Psoas muscle (tissue), 8 donors: ENCODE results near the gene PAX5. TPM values are rescaled to one million over a fixed set of nuclear protein-coding genes. Genes with fewer than 3 reads are reported as not detected.

ENCODE experiments used
- ATAC-seq, 4 donors: fragments of 200-7000 bp; cut with Tn5 transposase; one replicate each; pipeline ENCODE4 v1.9.1; 2020; ENCODE audit warnings: moderate library complexity in 3 of 4, mild to moderate bottlenecking in 2 of 4
- DNase-seq, 2 donors: peaks; one replicate each; pipeline ENCODE4 v3.0.0-alpha.2; 2020
- H3K27ac ChIP-seq: fragments of 200-600 bp; one replicate; pipeline ENCODE4 v1.8.0; 2022
- H3K27me3 ChIP-seq, 3 donors: fragments of 200-600 bp in 1 of 3; one replicate each; pipeline versions ENCODE4 v1.6.1 to v1.8.0; 2013 to 2022; ENCODE audit warnings: low read length in 2 of 3, mild to moderate bottlenecking in 2 of 3, moderate library complexity in 1 of 3; ENCODE audit not compliant: insufficient read depth in 3 of 3
- H3K36me3 ChIP-seq, 2 donors: fragments of 200-600 bp in 1 of 2; one replicate each; pipeline versions ENCODE4 v1.6.1 to v1.8.0; 2013 to 2022; ENCODE audit warnings: low read depth in 1 of 2, mild to moderate bottlenecking in 1 of 2, moderate library complexity in 1 of 2; ENCODE audit not compliant: insufficient read depth in 1 of 2
- H3K4me1 ChIP-seq: fragments of 200-600 bp; one replicate; pipeline ENCODE4 v1.8.0; 2022
- H3K4me3 ChIP-seq: fragments of 200-600 bp; one replicate; pipeline ENCODE4 v1.8.0; 2022; ENCODE audit warnings: mild to moderate bottlenecking
- H3K9me3 ChIP-seq: fragments of 200-600 bp; one replicate; pipeline ENCODE4 v1.8.0; 2022
- WGBS, 3 donors: extraction: QIAGEN DNeasy Blood & Tissue Kit; methylation state at CpG; one replicate each; pipeline versions ENCODE4 v1.1.6 to v1.1.7; 2013; 5-methylcytosine and 5-hydroxymethylcytosine counted together
- intact Hi-C, 2 donors: fragments of 100-400 bp; cut with DNase I; formaldehyde crosslinking; loops; one replicate each; pipeline versions ENCODE4 v1.11.0 to v1.14.2; 2022
- polyA plus RNA-seq, 3 donors: library from polyadenylated mRNA; stranded (reverse); fragments of 200-250 nt; gene quantifications; one replicate each; pipeline ENCODE4 v1.2.3, GENCODE V29; 2013
- total RNA-seq, 4 donors: library from RNA; stranded (reverse); fragmentation: NEBNext Ultra II Directional in 2 of 4; extraction: Animal tissue kit (Norgen Biotek cat#: 25700) in 2 of 4; gene quantifications; one replicate each; pipeline versions ENCODE4 v1.2.1 to v1.2.4, GENCODE V29; 2021 to 2023
- TF ChIP-seq, protein P1 (sequence below): fragments of 200-600 bp; IDR thresholded peaks from one replicate; pipeline ENCODE4 v1.8.0; 2022; ENCODE audit warnings: antibody characterized with exemption
- donor health status: healthy with polysubstance abuse.
- donor health status: DM: no; HTN: no; CAD: no; lungs with moderate emphysema.
- donor health status: Bipolar disorder and iron deficiency.
- donor health status: healthy.
- donor health status: DM: yes; HTN: yes; CAD: no.
- donor health status: DM: no; HTN: no; CAD: no.
- donor health status: DM: no; HTN: no; CAD: no.
- donor health status: DM: yes; HTN: yes; CAD: no.

The PAX5 gene
- total and polyA plus RNA-seq, 7 donors, result under 0.01 to 0.50 (median 0.06) TPM; not detected in 3

DNA sequence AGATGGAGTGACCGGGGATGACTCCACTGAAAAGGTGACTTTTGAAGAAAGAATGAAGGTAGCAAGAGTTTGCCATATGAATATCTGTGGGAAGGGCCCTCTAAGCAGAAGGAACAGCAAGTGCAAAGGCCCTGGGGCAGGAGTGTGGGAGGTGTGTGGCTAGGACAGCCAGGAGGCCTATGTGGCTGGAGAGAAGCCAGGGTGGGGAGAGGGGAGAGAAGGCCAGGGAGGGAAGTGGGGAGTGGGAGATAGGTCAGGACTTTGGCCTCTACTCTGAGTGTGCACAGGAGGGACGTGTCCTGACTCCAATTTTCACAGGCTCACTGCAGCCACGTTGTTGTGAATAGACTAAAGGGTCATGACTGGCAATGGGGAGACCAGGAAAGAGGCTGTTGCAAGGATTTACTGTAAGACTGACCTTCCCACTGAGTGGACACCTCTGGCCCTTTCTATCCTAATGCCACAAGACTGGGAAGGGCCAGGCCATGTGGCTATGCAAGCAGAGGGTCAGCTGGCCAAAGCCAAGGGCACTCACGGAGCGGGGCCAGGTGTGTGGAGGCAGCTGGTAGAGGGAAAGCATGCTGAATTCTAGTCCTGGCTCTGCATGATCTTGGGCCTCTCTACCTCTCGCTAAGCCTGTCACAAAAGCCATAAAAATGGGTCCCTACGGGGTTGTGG lies 172.4 kb downstream of the PAX5 start:
- 53 to 57% (median 54%) methylated on average over 7 of the region's 7 CpGs for whole genome bisulfite sequencing, 3 donors
- Histone ChIP-seq H3K36me3 (no peaks in the 10 kb centered on the region), H3K27me3 (peaks cover 0 to 9% (median 2%) of the 10 kb centered on the region in 3 donors), H3K27ac (no peak overlapping the region), H3K9me3 (no peaks in the 10 kb centered on the region), H3K4me3 (no peak overlapping the region), H3K4me1 (no peaks in the 10 kb centered on the region)
- intact Hi-C loops, result no loop called here
- no peak for ATAC-seq
- peak in 1 of 2 donors; percentile 23 for DNase-seq
- TF ChIP-seq, protein P1, sequence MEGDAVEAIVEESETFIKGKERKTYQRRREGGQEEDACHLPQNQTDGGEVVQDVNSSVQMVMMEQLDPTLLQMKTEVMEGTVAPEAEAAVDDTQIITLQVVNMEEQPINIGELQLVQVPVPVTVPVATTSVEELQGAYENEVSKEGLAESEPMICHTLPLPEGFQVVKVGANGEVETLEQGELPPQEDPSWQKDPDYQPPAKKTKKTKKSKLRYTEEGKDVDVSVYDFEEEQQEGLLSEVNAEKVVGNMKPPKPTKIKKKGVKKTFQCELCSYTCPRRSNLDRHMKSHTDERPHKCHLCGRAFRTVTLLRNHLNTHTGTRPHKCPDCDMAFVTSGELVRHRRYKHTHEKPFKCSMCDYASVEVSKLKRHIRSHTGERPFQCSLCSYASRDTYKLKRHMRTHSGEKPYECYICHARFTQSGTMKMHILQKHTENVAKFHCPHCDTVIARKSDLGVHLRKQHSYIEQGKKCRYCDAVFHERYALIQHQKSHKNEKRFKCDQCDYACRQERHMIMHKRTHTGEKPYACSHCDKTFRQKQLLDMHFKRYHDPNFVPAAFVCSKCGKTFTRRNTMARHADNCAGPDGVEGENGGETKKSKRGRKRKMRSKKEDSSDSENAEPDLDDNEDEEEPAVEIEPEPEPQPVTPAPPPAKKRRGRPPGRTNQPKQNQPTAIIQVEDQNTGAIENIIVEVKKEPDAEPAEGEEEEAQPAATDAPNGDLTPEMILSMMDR, result no peak

DNA sequence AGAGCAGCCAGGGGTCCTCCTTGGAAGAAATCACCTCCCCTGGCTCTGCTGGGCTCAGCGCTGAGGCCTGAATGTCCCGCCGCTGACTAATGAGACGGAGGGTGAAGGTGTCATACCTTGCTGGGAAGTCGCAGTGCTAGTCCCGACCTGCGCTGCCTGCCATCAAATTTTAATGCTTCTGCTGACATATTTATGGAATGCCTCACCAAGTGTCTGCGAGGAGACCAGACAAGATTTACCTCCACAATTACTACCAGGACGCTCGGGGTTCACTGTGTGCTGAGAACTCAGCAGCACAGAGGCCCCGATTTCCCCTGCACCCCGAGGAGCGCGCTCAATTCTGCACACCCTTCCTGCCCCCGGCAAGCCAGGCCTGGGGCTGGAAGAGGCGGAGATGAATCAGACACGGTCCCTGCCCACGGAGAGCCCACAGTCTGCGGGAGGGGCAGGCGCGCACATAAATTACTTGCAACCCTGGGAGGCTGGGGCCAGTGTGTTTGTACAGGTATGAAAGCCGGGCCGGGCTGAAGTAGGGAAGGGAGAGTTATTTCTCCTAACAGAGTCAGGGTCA lies 175.2 kb downstream of the PAX5 start:
- no peaks in the 10 kb centered on the region for H3K9me3 ChIP-seq
- H3K27me3 ChIP-seq, result peaks cover 0 to 13% (median 2%) of the 10 kb centered on the region in 3 donors
- TF ChIP-seq, protein P1, result no peak
- H3K4me1 ChIP-seq, result no peaks in the 10 kb centered on the region
- ATAC-seq (no peak), DNase-seq (no peak)
- WGBS, 3 donors, result 50 to 59% (median 52%) methylated on average over 23 of the region's 23 CpGs
- H3K4me3 ChIP-seq, result no peak overlapping the region
- no peaks in the 10 kb centered on the region for H3K36me3 ChIP-seq
- intact Hi-C loops, result no loop called here
- no peak overlapping the region for H3K27ac ChIP-seq

DNA sequence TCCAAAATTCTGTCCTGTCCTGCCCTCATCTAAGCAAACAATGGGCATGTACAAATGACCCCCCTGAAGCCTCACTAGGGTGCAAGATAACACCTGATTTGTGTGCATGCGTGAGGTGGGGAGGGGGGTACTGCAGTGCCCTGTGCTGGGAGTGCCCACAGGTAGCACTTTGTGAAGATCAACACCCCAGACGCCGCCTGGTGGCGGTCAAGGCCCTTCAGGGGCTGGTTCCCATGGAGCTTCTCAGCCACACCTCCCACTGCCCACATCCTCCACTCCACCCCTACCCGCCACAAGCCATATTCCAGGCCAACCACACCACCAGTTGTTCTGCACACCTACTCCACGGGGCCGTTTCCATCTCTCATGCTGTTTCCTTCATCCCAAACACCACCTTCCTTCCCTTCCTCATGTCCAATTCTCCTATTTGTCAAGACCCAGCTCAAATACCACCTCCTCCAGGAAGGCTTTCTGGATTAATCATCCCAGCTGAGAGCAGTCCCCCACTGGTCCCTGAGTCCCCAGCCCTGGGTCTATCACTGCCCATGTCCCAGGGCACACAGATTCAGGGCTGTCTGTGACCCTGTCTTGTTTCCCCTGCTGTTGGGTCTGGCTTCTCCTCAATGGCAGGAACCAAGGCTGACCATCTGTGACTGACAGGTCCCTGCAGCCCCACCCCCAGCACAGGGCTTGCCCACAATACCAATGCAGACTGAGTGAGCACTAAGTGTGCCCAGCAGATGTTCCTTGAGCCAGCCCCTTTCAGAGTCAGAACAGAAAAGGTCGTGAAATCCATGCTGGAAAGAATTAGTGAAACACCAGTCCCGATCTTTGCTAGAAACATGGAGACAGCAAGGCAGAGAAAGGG lies 178.4 kb downstream of the PAX5 start:
- DNase-seq (no peak), ATAC-seq (no peak)
- 55 to 69% (median 59%) methylated on average over 9 of the region's 9 CpGs for WGBS, 3 donors
- intact Hi-C loops, result no loop called here
- H3K9me3 ChIP-seq, result no peaks in the 10 kb centered on the region
- TF ChIP-seq, protein P1, result no peak
- no peak overlapping the region for H3K4me3 ChIP-seq
- no peaks in the 10 kb centered on the region for H3K4me1 ChIP-seq
- H3K27me3 ChIP-seq, result peaks cover 0 to 9% (median 5%) of the 10 kb centered on the region in 3 donors
- no peak overlapping the region for H3K27ac ChIP-seq
- no peaks in the 10 kb centered on the region for H3K36me3 ChIP-seq

DNA sequence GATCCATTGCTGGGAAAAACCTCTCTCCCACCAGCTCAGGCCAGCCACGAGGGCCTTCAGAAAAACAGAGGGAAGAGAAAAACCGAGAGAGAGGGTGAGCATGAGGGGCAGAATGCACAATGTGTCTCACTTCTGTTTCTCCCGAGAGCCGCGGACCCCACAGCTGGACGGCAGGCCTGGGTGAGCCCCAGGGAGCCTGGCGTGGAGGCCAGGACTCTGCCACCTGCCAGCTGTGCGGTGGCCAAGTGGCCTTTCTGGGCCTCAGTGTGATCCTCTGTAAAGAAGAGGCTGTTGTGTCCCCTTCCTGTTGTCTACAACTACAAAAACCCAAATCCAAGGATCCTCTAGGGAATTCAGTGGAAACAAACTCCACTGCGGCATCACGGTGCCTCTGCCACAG lies 179.3 kb downstream of the PAX5 start:
- Histone ChIP-seq H3K9me3 (no peaks in the 10 kb centered on the region), H3K36me3 (no peaks in the 10 kb centered on the region), H3K4me1 (no peaks in the 10 kb centered on the region), H3K4me3 (no peak overlapping the region), H3K27me3 (peaks cover 0 to 9% (median 5%) of the 10 kb centered on the region in 3 donors), H3K27ac (no peak overlapping the region)
- DNase-seq (no peak), ATAC-seq (no peak)
- TF ChIP-seq, protein P1, result no peak
- intact Hi-C loops, result no loop called here
- WGBS, 3 donors, result 28 to 48% (median 33%) methylated on average over 10 of the region's 10 CpGs
